Fibroblast of mammary gland (primary cell): ENCODE measurements around the gene FRMD5.
A peak's percentile ranks its signal among the peaks of the same experiment; 100 is the strongest.
"Not testable (repeated sequence)": the region's sequence is repeated elsewhere in the genome, so short reads cannot be mapped to it uniquely, and the experiment has no call there.

Experiments used
- DNase-seq: peaks from one replicate; pipeline ENCODE4 v3.0.0-alpha.2; 2010; ENCODE audit warnings: low read depth
- H3K4me3 ChIP-seq: 2 replicates; pipeline ENCODE4 v1.5.1; 2011; ENCODE audit warnings: low read depth, mild to moderate bottlenecking, low read length, moderate library complexity; ENCODE audit not compliant: control insufficient read depth
- CTCF ChIP-seq: conservative IDR thresholded peaks from 2 replicates; pipeline ENCODE4 v1.5.1; 2011; ENCODE audit warnings: low read depth, low read length, inconsistent platforms; ENCODE audit not compliant: control insufficient read depth, insufficient read depth

The FRMD5 gene

GRCh38 chr15:43851251-43851650, 343.8 kb downstream of the FRMD5 start:
- TF ChIP-seq CTCF: no peak
- DNase-seq: no peak
- no peak overlapping the region for H3K4me3 ChIP-seq

- no peak for TF ChIP-seq CTCF
- H3K4me3 ChIP-seq: no peak overlapping the region
- no peak for DNase-seq
These were observed 349.6 kb downstream of the FRMD5 start for GRCh38 chr15:43845421-43845820.

DNA sequence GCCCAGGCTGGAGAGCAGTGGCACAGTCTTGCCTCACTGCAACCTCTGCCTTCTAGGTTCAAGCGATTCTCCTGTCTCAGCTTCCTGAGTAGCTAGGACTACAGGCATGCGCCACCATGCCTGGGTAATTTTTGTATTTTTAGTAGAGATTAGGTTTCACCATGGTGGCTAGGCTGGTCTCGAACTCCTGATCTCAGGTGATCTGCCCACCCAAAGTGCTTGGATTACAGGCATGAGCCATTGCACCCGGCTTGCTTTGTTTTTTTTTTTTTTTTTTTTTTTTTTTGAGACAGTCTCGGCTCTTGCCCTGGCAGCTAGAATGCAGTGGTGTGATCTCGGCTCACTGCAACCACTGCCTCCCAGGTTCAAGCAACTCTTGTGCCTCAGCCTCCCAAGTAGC, 362.6 kb downstream of the FRMD5 start:
- DNase-seq, H3K4me3 ChIP-seq: not testable (repeated sequence)

- H3K4me3 ChIP-seq, DNase-seq: not testable (repeated sequence)
These were observed 363.5 kb downstream of the FRMD5 start for GRCh38 chr15:43831519-43832052.

GRCh38 chr15:43830691-43831275, 364.3 kb downstream of the FRMD5 start:
- DNase-seq: not testable (repeated sequence)

GRCh38 chr15:43829951-43830540, 365.0 kb downstream of the FRMD5 start:
- H3K4me3 ChIP-seq, DNase-seq: not testable (repeated sequence)

More at GRCh38 chr15:43830691-43831275, 364.3 kb downstream of the FRMD5 start:
- not testable (repeated sequence) for H3K4me3 ChIP-seq

- DNase-seq: peak; percentile 32
- H3K4me3 ChIP-seq: peak overlapping the region; percentile 78
- TF ChIP-seq CTCF: no peak
These were observed 366.9 kb downstream of the FRMD5 start for GRCh38 chr15:43828061-43828657.

DNA sequence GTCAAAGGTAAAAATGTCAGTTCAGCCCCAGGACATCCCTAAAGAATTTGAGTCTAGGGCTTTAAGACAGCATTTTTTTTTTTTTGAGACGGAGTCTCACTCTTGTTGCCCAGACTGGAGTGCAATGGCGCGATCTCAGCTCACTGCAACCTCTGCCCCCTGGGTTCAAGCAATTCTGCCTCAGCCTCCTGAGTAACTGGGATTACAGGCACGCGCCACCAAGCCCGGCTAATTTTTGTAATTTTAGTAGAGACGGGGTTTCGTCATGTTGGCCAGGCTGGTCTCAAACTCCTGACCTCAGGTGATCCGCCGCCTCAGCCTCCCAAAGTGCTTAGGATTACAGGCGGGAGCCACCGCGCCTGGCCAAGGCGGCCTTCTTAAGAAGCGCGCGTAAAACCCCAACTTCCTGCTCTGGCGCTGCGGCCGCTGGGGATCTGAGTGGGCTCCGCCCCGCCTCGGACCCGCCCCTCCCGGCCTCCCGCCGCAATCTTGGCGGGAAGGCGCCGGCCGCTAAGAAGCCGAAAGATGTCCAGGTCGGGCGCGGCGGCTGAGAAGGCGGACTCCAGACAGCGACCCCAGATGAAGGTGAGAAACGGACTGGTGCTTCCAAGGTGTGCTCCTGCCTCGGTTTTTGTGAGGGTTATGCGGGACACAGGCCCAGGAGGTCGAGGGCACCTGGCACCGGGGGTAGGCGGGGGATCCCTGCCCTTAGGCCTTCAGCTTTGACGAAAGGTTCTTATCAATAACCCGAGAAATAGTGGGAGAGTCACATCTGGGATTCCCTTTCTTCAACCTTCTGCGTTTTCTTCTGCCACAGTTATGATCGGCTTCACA, 368.3 kb downstream of the FRMD5 start, which contains the start of gene WDR76:
Gene WDR76 (plus strand): TSS at position 495 of the 834 bp plus-strand sequence. CDS start 31 bp downstream, at position 526.
- H3K4me3 ChIP-seq: peak within 1 kb of the TSS; percentile 78
- no peak for TF ChIP-seq CTCF
- DNase-seq: peak; percentile 84
